DMS153 (cell line): ENCODE measurements around the gene SH3RF2.
"Not testable (repeated sequence)": the region's sequence is repeated elsewhere in the genome, so short reads cannot be mapped to it uniquely, and the experiment has no call there.

Experiments used
- DNase-seq: peaks from one replicate; lab custom pipeline; 2025; lab: John Stamatoyannopoulos, UW

Gene SH3RF2

GRCh38 chr5:146006470-146007190 is 70.3 kb downstream of the SH3RF2 start:
- DNase-seq = no peak

GRCh38 chr5:146007270-146007669 is 70.9 kb downstream of the SH3RF2 start:
- no peak for DNase-seq

DNA sequence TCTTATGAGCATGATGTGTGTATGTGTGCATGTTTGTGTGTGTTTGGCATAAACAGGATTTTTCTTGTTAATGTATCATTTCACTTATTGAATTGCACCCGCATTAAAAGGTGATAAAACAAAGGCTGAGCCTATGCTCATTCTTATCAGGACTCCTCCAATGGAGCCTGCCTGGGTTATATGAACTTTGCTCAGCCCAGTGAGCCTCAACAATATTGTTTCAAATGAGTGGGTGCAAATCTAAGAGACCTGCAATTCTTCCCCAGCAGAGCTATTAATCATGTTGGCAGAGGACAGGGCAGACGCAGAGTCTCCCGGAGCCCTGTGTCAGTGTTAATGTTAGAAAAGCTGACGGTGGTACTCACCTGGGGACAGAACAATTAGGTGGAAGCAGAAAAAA is 71.6 kb downstream of the SH3RF2 start:
- DNase-seq = no peak

DNA sequence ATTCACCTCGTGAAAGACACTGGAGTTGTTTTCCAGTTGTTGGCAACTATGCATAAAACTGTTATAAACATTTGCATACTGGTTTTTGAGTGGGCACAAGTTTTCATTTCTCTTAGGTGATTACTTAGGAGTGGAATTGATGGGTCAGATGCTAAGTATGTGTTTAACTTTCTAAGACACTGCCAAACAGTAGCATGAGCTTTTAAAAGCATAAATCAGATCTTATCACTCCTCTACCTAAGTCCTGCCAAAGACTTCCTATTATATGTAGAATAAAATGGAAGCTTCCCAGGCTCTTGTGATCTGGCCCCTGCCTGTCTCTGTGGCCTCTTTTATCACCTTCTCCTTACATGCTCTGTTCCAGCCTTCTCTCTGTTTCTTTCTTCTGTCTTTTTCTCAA is 72.6 kb downstream of the SH3RF2 start:
- no peak for DNase-seq

- DNase-seq = not testable (repeated sequence)
Measured at GRCh38 chr5:146010447-146010846, 74.1 kb downstream of the SH3RF2 start.

DNA sequence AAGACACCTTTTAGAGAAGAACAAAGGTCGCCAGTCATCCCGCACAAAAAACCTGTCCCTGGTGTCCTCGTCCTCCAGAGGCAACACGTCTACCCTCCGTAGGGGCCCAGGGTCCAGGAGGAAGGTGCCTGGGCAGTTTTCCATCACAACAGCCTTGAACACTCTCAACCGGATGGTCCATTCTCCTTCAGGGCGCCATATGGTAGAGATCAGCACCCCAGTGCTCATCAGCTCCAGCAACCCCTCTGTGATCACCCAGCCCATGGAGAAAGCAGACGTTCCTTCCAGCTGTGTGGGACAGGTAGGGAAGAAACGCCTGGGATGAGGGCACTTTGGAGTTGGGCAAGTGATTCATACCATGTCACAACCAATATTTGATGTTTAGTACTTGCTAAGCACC is 77.4 kb downstream of the SH3RF2 start:
- DNase-seq = no peak

DNA sequence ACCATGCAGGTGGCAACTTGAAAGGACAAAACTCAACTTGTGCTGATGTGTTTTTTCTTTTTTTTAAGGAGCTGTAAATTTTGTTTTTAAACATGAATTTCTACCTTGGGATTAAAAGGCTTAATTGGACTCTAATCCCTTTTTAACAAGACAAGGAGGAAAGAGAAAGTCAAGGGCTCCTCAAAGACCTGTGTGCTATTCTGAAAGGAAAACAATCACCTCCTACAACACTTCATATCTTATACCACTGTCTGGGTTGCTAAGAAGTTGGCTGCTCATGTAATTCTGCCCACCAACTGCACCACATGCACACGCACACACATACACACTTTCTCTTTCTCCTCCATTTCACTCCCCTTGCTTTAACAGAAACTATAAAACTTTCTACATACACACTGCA is 78.6 kb downstream of the SH3RF2 start:
- DNase-seq = no peak

GRCh38 chr5:146016764-146017484 is 80.5 kb downstream of the SH3RF2 start:
- DNase-seq = no peak

DNA sequence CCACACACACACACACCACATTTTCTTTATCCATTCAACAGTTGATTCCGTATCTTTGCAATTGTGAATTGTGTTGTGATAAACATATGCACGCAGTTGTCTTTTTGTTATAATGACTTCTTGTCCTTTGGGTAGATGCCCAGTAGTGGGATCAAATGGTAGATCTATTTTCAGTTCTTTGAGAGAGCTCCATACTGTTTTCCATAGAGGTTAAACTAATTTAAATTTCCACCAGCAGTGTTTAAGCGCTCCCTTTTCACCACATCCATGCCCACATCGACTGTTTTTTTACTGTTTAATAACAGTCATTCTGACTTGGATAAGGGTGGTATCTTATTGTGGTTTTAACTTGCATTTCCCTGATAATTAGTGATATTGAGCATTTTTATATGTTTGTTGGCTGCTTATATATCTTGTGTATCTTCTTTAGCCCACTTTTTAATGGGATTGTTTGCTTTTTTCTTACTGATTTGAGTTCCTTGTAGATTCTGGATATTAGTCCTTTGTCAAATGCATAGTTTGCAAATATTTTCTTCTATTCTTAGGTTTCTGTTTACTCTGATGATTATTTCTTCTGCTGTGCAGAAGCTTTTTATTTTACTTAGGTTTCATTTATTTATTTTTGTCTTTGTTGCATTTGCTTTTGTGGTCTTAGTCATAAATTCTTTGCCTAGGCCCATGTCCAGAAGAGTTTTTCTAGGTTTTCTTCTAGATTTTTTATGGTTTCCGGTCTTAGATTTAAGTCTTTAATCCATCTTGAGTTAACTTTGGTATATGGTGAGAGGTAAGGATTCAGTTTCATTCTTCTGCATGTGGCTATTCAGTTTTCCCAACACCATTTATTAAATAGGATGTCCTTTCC is 82.4 kb downstream of the SH3RF2 start:
- no peak for DNase-seq

- no peak for DNase-seq
Measured at GRCh38 chr5:146020100-146020499, 83.7 kb downstream of the SH3RF2 start.

GRCh38 chr5:146024034-146024433 is 87.7 kb downstream of the SH3RF2 start:
- no peak for DNase-seq

- DNase-seq = no peak
Measured at GRCh38 chr5:146025114-146025680, 88.8 kb downstream of the SH3RF2 start.

DNA sequence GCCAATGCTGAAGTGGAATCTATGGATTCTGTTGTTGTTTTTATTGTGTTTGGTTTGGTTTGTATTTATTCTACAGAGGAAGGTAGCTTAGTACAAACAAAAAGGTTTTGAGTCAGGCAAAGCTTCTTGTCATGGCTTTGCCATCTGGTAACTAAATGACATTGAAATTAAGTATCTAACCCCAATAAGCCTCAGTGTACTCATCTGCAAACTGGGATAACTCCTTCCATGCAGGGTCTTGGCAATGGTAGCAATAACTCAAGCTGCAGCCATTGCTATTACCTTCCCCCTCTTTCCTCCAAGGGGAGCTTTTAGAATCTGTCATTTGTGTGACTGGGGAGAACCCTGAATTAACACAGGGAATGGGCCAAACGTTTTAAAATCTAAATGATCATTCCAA is 89.3 kb downstream of the SH3RF2 start:
- DNase-seq = no peak

DNA sequence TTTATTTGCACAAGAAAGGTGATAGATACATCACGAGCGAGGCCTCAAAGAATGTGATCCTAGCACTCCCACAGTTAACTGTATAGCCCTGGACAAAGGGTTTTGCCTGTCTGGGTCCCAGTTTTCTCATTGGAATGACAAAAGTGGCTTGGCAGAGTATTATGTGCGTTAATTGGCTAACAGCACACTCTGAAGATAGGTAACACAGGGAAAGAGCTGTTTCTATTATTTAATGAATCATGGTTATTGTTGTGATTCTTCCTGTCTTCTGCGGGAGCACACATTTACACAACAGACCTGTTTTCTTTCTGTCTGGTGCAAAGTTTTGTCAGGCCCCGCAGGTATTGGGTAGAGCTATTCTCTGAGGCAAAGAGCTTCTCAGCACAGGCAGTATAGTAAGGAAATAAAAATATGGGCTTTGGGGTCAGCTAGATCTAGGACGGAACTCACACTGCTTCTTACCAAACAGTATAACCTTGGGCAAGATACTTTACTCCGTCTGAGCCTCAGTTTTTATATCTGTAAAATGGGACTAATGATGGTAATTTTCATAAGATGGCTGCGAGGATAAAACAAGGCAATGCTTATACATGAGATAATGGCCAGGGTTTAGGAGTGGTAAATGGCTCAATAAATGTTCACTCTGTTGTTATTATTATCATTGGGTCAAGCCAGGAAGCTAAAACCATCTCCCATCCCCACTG is 90.1 kb downstream of the SH3RF2 start:
- no peak for DNase-seq

- DNase-seq = peak; percentile 19
Measured at GRCh38 chr5:146027751-146028150, 91.4 kb downstream of the SH3RF2 start.

- DNase-seq = no peak
Measured at GRCh38 chr5:146032911-146033310, 96.5 kb downstream of the SH3RF2 start.

GRCh38 chr5:146034127-146034526 is 97.7 kb downstream of the SH3RF2 start:
- DNase-seq = no peak

- DNase-seq = no peak
Measured at GRCh38 chr5:146034605-146035004, 98.2 kb downstream of the SH3RF2 start.

DNA sequence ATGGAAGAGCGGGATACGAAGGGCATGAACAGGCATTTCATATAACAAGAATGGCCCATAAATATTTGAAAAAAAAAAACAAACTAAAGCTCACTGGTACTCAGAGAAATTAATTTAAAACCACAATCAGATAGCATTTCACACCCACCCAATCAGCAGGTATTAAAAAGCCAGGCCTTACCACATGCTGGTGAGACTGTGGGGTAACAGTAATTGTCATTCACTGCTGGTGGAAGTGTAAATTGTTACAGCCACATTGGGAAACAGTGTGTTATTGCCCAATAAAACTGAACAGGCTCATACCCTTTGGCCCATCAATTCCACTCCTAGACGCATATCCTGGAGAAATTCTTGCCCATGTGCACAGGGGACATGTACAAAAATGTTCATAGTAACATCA is 103.0 kb downstream of the SH3RF2 start:
- no peak for DNase-seq

DNA sequence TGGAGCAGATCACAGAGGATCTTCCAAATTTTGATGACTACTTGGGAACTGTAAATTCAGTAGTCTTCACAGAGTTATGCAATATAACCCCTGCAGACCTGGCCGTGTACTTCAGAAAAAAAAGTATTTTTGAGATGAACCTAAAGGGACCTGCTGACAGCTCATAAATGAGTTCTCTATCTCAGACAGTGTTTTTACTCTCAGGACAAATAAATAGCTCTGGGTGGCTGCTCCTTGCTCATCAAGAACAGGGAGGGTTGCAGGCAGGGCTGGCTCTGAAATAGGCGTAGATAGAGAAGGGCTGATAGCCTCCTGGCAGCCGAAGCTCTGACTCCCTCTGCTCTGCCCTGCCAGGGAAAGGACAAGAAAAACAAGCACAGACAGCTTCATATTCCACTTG is 104.1 kb downstream of the SH3RF2 start:
- DNase-seq = no peak

DNA sequence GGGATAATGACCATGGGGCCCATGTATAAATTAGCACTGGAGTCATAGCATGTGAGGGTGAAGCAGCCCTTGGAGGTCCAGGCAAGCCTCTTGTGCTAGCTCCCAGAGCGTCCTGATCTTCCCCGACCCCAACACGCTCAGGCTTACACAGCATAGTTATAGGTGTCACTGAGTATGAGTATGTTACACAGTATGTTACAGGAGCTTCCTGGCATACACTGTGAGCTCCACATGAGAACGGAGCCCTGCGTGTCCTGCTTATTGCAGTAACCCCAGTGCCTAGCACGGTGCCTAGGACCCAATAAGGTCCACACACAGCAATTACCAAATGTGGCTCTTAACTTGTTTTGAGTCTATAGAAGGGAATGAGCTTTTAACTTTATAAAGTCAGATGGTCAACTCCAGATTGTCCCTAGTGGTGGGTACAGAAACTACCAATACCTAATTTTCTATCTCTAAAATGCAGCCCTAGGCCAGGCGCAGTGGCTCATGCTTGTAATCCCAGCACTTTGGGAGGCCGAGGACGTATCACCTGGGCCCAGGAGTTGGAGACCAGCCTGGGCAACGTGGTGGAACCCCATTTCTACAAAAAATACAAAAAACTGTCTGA is 104.9 kb downstream of the SH3RF2 start:
- no peak for DNase-seq
